Measurements from ENCODE around the gene PSMC5. TPM values are rescaled to one million over a fixed set of nuclear protein-coding genes. Genes with fewer than 3 reads are reported as not detected.

PSMC5 gene
- total RNA-seq, 1 donor from 2014 or later = 133 TPM

DNA sequence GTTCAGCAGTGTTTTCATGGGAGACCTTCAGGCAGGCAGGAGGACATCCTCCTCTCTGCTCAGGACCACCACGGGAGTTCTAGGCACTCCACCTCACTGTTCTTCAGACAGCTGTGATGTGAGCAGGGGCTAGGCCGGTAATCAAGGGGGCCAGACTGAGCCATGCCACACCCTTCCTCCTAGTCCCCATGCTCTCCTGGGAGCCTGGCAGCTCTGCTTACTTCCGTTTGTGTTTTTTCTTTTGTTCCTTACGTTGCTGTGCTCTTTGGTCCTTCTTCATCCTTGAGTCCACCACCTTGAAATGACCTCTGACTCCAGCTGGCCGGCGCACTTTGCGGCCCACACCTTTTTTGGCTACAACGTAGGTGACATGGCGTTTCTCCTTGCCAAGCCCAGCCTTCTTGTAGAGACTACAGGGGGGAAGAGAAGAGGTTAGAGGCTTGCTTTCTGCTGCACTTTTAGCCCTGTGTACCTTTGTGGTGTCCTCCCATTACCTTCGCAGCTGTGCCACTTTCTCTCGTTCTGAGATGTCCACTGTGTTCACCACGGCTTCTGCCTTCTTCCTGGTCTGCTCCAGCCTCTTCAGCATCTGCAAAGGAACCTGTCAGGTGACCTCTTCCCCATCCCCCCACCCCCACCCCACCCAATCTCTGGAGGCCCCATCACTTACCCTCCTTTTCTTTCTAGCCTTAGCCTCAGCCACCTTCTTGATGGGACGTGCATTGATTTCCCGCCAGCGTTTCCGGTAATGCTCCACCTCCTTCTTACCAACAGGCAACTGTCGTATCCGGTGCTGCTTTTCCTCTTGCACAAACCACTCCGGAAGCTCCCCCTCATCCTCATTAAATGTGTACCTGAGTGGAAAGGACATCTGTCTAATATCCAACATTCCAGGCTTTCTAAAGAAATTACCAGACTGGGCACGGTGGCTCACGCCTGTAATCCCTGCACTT, 7.4 kb upstream of the PSMC5 start:
- H3K4me1 Mint-ChIP-seq (ENCODE audit: low read depth, unreplicated experiment) = peaks cover 2% of the 10 kb centered on the region
- peaks cover 14% of the 10 kb centered on the region for H3K27me3 Mint-ChIP-seq (ENCODE audit: unreplicated experiment)
- H3K4me3 Mint-ChIP-seq (ENCODE audit: unreplicated experiment) = no peak overlapping the region
- H3K9me3 Mint-ChIP-seq (ENCODE audit: unreplicated experiment) = peaks cover 9% of the 10 kb centered on the region
- TF ChIP-seq, protein P1, sequence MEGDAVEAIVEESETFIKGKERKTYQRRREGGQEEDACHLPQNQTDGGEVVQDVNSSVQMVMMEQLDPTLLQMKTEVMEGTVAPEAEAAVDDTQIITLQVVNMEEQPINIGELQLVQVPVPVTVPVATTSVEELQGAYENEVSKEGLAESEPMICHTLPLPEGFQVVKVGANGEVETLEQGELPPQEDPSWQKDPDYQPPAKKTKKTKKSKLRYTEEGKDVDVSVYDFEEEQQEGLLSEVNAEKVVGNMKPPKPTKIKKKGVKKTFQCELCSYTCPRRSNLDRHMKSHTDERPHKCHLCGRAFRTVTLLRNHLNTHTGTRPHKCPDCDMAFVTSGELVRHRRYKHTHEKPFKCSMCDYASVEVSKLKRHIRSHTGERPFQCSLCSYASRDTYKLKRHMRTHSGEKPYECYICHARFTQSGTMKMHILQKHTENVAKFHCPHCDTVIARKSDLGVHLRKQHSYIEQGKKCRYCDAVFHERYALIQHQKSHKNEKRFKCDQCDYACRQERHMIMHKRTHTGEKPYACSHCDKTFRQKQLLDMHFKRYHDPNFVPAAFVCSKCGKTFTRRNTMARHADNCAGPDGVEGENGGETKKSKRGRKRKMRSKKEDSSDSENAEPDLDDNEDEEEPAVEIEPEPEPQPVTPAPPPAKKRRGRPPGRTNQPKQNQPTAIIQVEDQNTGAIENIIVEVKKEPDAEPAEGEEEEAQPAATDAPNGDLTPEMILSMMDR (IDR thresholded peaks at IDR 0.05; ENCODE audit: partially characterized antibody, unreplicated experiment) = no peak
- no peak for DNase-seq
- no peaks in the 10 kb centered on the region for H3K36me3 Mint-ChIP-seq (ENCODE audit: unreplicated experiment)
- peak overlapping the region; percentile 54 for H3K27ac Mint-ChIP-seq (ENCODE audit: unreplicated experiment)

DNA sequence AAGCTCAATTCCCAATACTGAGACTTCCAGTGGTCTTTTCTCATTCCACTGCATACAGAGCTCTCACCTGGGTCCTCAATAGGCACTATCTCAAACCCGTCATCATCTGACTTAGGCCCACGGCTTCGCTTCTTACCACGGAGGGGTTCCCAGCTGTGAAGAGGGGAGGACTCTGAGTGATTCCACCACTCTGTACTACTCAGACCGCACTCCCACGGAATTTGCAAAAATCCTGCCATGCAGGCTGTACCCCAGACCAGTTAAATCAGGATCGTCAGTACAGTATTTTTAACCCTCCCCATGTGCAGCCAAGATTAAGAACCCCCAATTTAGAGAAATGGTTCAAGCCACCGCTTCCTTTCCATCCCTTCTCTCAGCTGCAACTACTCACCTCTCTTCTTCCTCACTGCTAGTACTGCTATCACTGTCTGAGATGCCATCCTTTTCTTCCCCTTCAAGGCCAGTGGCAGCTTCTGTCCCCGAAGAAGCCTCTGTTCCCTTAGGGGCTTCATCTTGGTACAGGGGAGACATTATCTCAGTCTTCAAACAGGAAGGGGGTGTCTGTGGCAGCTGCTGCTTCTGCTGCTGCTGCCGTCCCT, 6.2 kb upstream of the PSMC5 start:
- TF ChIP-seq, protein P1 (IDR thresholded peaks at IDR 0.05; ENCODE audit: partially characterized antibody, unreplicated experiment) = no peak
- Mint-ChIP-seq H3K27me3 (ENCODE audit: unreplicated experiment) (peaks cover 15% of the 10 kb centered on the region), H3K4me1 (ENCODE audit: low read depth, unreplicated experiment) (peaks cover 4% of the 10 kb centered on the region), H3K4me3 (ENCODE audit: unreplicated experiment) (no peak overlapping the region), H3K27ac (ENCODE audit: unreplicated experiment) (peak overlapping the region; percentile 76), H3K36me3 (ENCODE audit: unreplicated experiment) (no peaks in the 10 kb centered on the region), H3K9me3 (ENCODE audit: unreplicated experiment) (peaks cover 10% of the 10 kb centered on the region)
- no peak for DNase-seq

DNA sequence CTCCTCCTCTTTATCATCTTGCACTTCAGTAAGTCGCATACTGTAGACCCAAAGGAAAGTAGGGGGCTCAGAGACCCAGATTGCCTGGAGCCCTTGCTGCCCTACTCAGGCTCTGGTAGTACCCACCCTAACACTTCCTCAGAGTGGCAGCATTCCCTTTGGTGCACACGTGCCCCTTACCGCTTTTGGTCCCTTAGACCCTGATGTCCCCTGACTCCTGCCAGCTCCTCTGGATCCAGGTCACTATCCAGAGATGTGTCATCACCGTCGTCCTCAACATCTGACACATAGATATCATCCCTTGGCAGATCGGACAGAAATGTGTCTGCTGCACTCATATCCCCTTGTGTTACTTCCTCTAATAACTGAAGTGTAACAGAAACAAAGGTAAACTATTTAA, 5.4 kb upstream of the PSMC5 start:
- peaks cover 18% of the 10 kb centered on the region for H3K27me3 Mint-ChIP-seq (ENCODE audit: unreplicated experiment)
- H3K36me3 Mint-ChIP-seq (ENCODE audit: unreplicated experiment) = no peaks in the 10 kb centered on the region
- peaks cover 12% of the 10 kb centered on the region for H3K9me3 Mint-ChIP-seq (ENCODE audit: unreplicated experiment)
- TF ChIP-seq, protein P1 (IDR thresholded peaks at IDR 0.05; ENCODE audit: partially characterized antibody, unreplicated experiment) = no peak
- peak overlapping the region; percentile 74 for H3K27ac Mint-ChIP-seq (ENCODE audit: unreplicated experiment)
- H3K4me1 Mint-ChIP-seq (ENCODE audit: low read depth, unreplicated experiment) = peaks cover 6% of the 10 kb centered on the region
- peak overlapping the region; percentile 10 for H3K4me3 Mint-ChIP-seq (ENCODE audit: unreplicated experiment)
- no peak for DNase-seq

DNA sequence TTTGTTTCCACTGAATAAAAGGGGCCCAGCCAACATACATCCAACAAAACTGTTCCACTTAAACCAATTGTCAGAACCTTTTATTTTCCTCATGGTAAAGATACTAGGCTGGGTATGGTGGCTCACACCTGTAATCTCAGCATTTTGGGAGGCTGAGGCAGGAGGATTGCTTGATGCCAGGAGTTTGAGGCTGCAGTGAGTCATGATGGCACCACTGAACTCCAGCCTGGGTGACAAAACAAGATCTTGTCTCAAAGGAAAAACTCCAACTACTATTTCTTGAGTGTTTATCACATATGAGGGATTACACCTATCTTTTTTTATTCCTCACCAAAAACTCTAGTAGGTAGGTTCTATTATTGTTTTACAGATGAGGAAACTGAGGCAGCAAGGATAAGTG, 4.7 kb upstream of the PSMC5 start:
- peaks cover 16% of the 10 kb centered on the region for H3K9me3 Mint-ChIP-seq (ENCODE audit: unreplicated experiment)
- peaks cover 6% of the 10 kb centered on the region for H3K4me1 Mint-ChIP-seq (ENCODE audit: low read depth, unreplicated experiment)
- H3K36me3 Mint-ChIP-seq (ENCODE audit: unreplicated experiment) = no peaks in the 10 kb centered on the region
- H3K27ac Mint-ChIP-seq (ENCODE audit: unreplicated experiment) = no peak overlapping the region
- TF ChIP-seq, protein P1 (IDR thresholded peaks at IDR 0.05; ENCODE audit: partially characterized antibody, unreplicated experiment) = no peak
- H3K4me3 Mint-ChIP-seq (ENCODE audit: unreplicated experiment) = no peak overlapping the region
- no peak for DNase-seq
- H3K27me3 Mint-ChIP-seq (ENCODE audit: unreplicated experiment) = peaks cover 21% of the 10 kb centered on the region
